PFSK-1 (cell line): ENCODE measurements around the gene ECE2. TPM values are rescaled to one million over a fixed set of nuclear protein-coding genes. Genes with fewer than 3 reads are reported as not detected.

ENCODE experiments used
- FOXP2 ChIP-seq: optimal IDR thresholded peaks from 2 replicates; pipeline ENCODE3; 2011; ENCODE audit warnings: borderline replicate concordance, control low read depth, inconsistent platforms; ENCODE audit not compliant: insufficient read depth; ENCODE audit errors: extremely low read length, extremely low read depth
- POLR2AphosphoS5 ChIP-seq: IDR thresholded peaks from 2 replicates; pipeline ENCODE4 v1.6.1; 2012; ENCODE audit warnings: low read depth, mild to moderate bottlenecking, control low read depth, low read length, moderate library complexity
- REST ChIP-seq, 2 experiments: IDR thresholded peaks; 2 replicates each; pipeline versions ENCODE4 v1.6.1 to v1.8.0; 2011 to 2012; ENCODE audit warnings: low read depth in 2 of 2, low read length in 2 of 2, control low read depth in 1 of 2, inconsistent platforms in 1 of 2, mild to moderate bottlenecking in 1 of 2, moderate library complexity in 1 of 2; ENCODE audit not compliant: insufficient read depth in 1 of 2
- SIN3A ChIP-seq: IDR thresholded peaks from 2 replicates; pipeline ENCODE4 v1.6.1; 2012; ENCODE audit warnings: mild to moderate bottlenecking, low read length, moderate library complexity, borderline replicate concordance; ENCODE audit not compliant: insufficient read depth
- TAF1 ChIP-seq: IDR thresholded peaks from 2 replicates; pipeline ENCODE4 v1.6.1; 2012; ENCODE audit warnings: low read length, control low read depth, borderline replicate concordance; ENCODE audit not compliant: insufficient read depth
- polyA plus RNA-seq: library from polyadenylated mRNA; unstranded; fragments of >200 nt; gene quantifications from one replicate; pipeline ENCODE4 v1.2.1, GENCODE V29; 2012; ENCODE audit warnings: low read depth, missing spikeins; ENCODE audit not compliant: insufficient read length

Gene ECE2
- polyA plus RNA-seq, result not detected

- TF ChIP-seq POLR2AphosphoS5, result no peak
- TF ChIP-seq SIN3A, result no peak
- no peak for TF ChIP-seq FOXP2
- no peak for TF ChIP-seq TAF1
- no peak for TF ChIP-seq REST (IDR thresholded peaks at IDR 0.05; ENCODE audit: insufficient read depth in 1 of 2, low read depth in 2 of 2, low read length in 2 of 2)
Observed at GRCh38 chr3:184275961-184276910, at the start of gene ECE2. Gene ECE2 (plus strand): TSS chr3:184276022. CDS start chr3:184276154, 132 bp downstream.

GRCh38 chr3:184227481-184227935 lies 48.3 kb upstream of the ECE2 start:
- TF ChIP-seq SIN3A (no peak), REST (IDR thresholded peaks at IDR 0.05; ENCODE audit: insufficient read depth in 1 of 2, low read depth in 2 of 2, low read length in 2 of 2) (no peak), TAF1 (no peak), FOXP2 (no peak), POLR2AphosphoS5 (no peak)

- no peak for TF ChIP-seq FOXP2
- TF ChIP-seq SIN3A, result no peak
- TF ChIP-seq REST (IDR thresholded peaks at IDR 0.05; ENCODE audit: insufficient read depth in 1 of 2, low read depth in 2 of 2, low read length in 2 of 2), result no peak
- no peak for TF ChIP-seq POLR2AphosphoS5
- TF ChIP-seq TAF1, result no peak
Observed at GRCh38 chr3:184228376-184229137, 47.3 kb upstream of the ECE2 start.

- no peak for TF ChIP-seq TAF1
- no peak for TF ChIP-seq SIN3A
- no peak for TF ChIP-seq FOXP2
- TF ChIP-seq REST (IDR thresholded peaks at IDR 0.05; ENCODE audit: insufficient read depth in 1 of 2, low read depth in 2 of 2, low read length in 2 of 2), result no peak
- TF ChIP-seq POLR2AphosphoS5, result no peak
Observed at GRCh38 chr3:184229394-184230080, 46.3 kb upstream of the ECE2 start, which contains the start of gene VWA5B2. Gene VWA5B2 (plus strand): TSS chr3:184229585. CDS start chr3:184230529, 944 bp downstream.
